Measurements from ENCODE around the gene ABCA2. TPM values are rescaled to one million over a fixed set of nuclear protein-coding genes. Genes with fewer than 3 reads are reported as not detected.
A peak's percentile ranks its signal among the peaks of the same experiment; 100 is the strongest.

Gene ABCA2
- total and polyA plus RNA-seq, 2 donors from 2014 or later, result 39.2 to 72.1 TPM

DNA sequence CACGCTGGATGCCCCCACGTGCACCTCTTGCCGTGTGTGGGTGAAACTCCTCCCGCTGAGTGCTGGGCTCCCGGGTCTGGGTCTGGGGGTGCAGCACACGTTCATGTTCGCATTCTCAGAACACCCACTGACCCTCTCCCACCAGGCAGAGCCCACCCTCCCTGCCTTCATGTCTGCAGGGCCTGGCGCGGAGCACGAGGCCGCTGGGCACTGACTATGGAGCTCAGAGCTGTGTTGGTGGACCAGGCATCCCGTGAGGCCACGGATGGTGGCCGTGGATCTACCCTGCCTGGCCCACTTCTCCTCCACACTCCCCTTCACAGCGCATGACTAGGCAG lies 67.1 kb downstream of the ABCA2 start:
- no peak overlapping the region for H3K27ac ChIP-seq (ENCODE audit: low read depth in 2 of 2, low read length in 2 of 2)
- no peaks in the 10 kb centered on the region for H3K36me3 ChIP-seq (ENCODE audit: control insufficient read depth in 2 of 3, insufficient read depth in 3 of 3, low read length in 3 of 3)
- FAIRE-seq (no peak), DNase-seq (no peak)
- intact Hi-C loops (cut with DNase I), result no loop called here
- H3K4me3 ChIP-seq (ENCODE audit: low read length in 3 of 3), result no peak overlapping the region
- H3K9me3 ChIP-seq (ENCODE audit: control insufficient read depth in 2 of 3, insufficient read depth in 1 of 3, low read length in 3 of 3), result no peaks in the 10 kb centered on the region
- no peak overlapping the region for H3K9ac ChIP-seq (ENCODE audit: low read length in 3 of 3)
- no peaks in the 10 kb centered on the region for H3K4me1 ChIP-seq (ENCODE audit: control insufficient read depth in 2 of 3, insufficient read depth in 2 of 3, low read depth in 1 of 3, low read length in 3 of 3)
- TF ChIP-seq, protein P1, sequence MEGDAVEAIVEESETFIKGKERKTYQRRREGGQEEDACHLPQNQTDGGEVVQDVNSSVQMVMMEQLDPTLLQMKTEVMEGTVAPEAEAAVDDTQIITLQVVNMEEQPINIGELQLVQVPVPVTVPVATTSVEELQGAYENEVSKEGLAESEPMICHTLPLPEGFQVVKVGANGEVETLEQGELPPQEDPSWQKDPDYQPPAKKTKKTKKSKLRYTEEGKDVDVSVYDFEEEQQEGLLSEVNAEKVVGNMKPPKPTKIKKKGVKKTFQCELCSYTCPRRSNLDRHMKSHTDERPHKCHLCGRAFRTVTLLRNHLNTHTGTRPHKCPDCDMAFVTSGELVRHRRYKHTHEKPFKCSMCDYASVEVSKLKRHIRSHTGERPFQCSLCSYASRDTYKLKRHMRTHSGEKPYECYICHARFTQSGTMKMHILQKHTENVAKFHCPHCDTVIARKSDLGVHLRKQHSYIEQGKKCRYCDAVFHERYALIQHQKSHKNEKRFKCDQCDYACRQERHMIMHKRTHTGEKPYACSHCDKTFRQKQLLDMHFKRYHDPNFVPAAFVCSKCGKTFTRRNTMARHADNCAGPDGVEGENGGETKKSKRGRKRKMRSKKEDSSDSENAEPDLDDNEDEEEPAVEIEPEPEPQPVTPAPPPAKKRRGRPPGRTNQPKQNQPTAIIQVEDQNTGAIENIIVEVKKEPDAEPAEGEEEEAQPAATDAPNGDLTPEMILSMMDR (IDR thresholded peaks at IDR 0.05; ENCODE audit: borderline replicate concordance, extremely low read depth, insufficient read depth), result no peak
- no peaks in the 10 kb centered on the region for H3K27me3 ChIP-seq (ENCODE audit: control insufficient read depth, insufficient read depth, low read length)

DNA sequence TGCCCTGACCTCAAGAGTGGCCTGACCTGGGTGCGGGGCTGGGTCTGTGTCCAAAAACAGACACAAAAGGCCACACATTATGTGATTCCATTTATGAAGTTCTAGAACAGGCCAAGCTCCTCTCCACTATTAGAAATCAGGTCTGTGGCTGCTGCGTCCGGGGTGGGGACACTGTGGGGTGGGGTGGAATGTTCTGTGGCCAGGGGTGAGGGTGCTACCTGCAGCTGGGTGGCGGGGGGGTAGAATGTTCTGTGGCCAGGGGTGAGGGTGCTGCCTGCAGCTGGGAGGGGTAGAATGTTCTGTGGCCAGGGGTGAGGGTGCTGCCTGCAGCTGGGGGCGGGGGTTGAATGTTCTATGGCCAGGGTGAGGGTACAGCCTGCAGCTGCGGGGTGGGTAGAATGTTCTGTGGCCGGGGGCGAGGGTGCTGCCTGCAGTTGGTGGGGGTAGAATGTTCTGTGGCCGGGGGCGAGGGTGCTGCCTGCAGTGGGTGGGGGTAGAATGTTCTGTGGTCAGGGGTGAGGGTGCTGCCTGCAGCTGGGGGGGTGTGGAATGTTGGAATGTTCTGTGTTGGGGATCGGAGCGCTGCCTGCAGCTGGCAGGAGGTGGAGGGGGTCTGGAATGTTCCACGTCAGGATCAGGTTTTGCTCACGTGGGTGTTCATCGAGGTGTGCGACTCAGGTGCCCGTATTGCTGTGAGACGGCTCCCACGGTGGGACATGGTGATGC lies 67.7 kb downstream of the ABCA2 start:
- no peak for FAIRE-seq
- H3K9me3 ChIP-seq (ENCODE audit: control insufficient read depth in 2 of 3, insufficient read depth in 1 of 3, low read length in 3 of 3), result no peaks in the 10 kb centered on the region

DNA sequence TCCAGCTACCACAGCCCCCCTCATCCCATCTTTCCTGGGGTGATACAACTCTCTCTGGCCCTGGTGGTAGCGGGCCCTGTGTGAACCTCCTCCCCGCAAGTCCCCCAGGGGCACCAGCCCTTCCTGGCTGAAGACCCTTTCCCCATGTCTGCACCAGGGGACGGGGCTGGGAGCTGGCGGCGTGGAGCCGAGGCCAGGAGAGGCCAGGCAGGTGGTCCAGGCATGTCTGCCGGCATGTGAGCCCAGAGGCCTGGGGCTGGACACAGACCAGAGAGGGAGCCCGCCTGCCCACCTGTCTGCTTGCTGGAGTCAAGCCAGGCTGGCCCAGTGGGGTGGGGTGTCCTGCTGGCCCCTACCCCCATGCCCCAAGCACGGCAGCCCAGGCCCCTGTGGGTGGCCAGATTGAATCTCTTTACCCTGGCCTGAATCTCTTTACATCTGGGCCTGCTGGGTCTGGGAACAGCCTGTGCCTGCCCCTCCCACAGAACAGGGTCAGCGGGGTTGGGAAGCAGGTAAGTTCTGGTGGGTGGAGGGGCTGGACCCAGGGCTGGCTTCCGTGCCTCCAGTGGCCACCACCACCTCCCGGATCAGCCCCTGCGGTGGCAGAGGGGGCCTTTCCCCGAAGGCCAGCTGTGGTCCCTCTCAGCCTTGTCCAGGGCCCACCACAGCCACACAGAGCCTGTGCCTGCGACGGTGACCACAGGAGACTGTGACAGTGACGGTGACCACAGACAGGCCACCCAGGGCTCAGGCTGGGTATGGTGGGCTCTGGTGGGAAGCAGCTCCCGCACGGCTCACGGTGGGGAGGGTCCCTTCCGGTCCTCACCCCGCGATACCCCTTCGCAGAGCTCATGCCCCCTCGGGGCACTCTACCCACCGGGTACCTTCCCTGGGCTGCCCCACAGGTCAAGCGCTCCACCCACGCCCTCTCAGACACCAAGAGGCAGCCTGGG lies 68.9 kb downstream of the ABCA2 start:
- no peaks in the 10 kb centered on the region for H3K9me3 ChIP-seq (ENCODE audit: control insufficient read depth in 2 of 3, insufficient read depth in 1 of 3, low read length in 3 of 3)
- no peaks in the 10 kb centered on the region for H3K36me3 ChIP-seq (ENCODE audit: control insufficient read depth in 2 of 3, insufficient read depth in 3 of 3, low read length in 3 of 3)
- TF ChIP-seq, protein P1 (IDR thresholded peaks at IDR 0.05; ENCODE audit: borderline replicate concordance, extremely low read depth, insufficient read depth), result no peak
- FAIRE-seq (no peak), DNase-seq (no peak)
- no peaks in the 10 kb centered on the region for H3K4me1 ChIP-seq (ENCODE audit: control insufficient read depth in 2 of 3, insufficient read depth in 2 of 3, low read depth in 1 of 3, low read length in 3 of 3)
- H3K9ac ChIP-seq (ENCODE audit: low read length in 3 of 3), result no peak overlapping the region
- no peak overlapping the region for H3K4me3 ChIP-seq (ENCODE audit: low read length in 3 of 3)
- H3K27me3 ChIP-seq (ENCODE audit: control insufficient read depth, insufficient read depth, low read length), result no peaks in the 10 kb centered on the region
- no peak overlapping the region for H3K27ac ChIP-seq (ENCODE audit: low read depth in 2 of 2, low read length in 2 of 2)
- intact Hi-C loops (cut with DNase I), result loop anchor here (10.0 kb wide), 1 partner anchor 66 kb away; the partner anchor contains the start of gene ABCA2

More for the DNA sequence above, 67.7 kb downstream of the ABCA2 start:
- intact Hi-C loops (cut with DNase I), result no loop called here
- H3K4me3 ChIP-seq (ENCODE audit: low read length in 3 of 3), result no peak overlapping the region
- TF ChIP-seq, protein P1 (IDR thresholded peaks at IDR 0.05; ENCODE audit: borderline replicate concordance, extremely low read depth, insufficient read depth), result no peak
- no peak overlapping the region for H3K9ac ChIP-seq (ENCODE audit: low read length in 3 of 3)
- no peaks in the 10 kb centered on the region for H3K4me1 ChIP-seq (ENCODE audit: control insufficient read depth in 2 of 3, insufficient read depth in 2 of 3, low read depth in 1 of 3, low read length in 3 of 3)
- DNase-seq, result peak in 3 of 5 donors; percentile 71 to 73 (median 71)
- no peaks in the 10 kb centered on the region for H3K36me3 ChIP-seq (ENCODE audit: control insufficient read depth in 2 of 3, insufficient read depth in 3 of 3, low read length in 3 of 3)
- H3K27me3 ChIP-seq (ENCODE audit: control insufficient read depth, insufficient read depth, low read length), result no peaks in the 10 kb centered on the region
- H3K27ac ChIP-seq (ENCODE audit: low read depth in 2 of 2, low read length in 2 of 2), result no peak overlapping the region

Measured in kidney (tissue), 14 donors.